Measurements from ENCODE around the gene KRT2.

GRCh38 chr12:52690351-52691075 is 38.5 kb upstream of the KRT2 start:
- TF ChIP-seq, protein P1, sequence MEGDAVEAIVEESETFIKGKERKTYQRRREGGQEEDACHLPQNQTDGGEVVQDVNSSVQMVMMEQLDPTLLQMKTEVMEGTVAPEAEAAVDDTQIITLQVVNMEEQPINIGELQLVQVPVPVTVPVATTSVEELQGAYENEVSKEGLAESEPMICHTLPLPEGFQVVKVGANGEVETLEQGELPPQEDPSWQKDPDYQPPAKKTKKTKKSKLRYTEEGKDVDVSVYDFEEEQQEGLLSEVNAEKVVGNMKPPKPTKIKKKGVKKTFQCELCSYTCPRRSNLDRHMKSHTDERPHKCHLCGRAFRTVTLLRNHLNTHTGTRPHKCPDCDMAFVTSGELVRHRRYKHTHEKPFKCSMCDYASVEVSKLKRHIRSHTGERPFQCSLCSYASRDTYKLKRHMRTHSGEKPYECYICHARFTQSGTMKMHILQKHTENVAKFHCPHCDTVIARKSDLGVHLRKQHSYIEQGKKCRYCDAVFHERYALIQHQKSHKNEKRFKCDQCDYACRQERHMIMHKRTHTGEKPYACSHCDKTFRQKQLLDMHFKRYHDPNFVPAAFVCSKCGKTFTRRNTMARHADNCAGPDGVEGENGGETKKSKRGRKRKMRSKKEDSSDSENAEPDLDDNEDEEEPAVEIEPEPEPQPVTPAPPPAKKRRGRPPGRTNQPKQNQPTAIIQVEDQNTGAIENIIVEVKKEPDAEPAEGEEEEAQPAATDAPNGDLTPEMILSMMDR (IDR thresholded peaks at IDR 0.05): no peak
- no peak for TF ChIP-seq POLR2A (IDR thresholded peaks at IDR 0.05)

Data from thyroid gland (tissue), 4 donors.